ENCODE measurements around the gene BACH1.

The BACH1 gene

DNA sequence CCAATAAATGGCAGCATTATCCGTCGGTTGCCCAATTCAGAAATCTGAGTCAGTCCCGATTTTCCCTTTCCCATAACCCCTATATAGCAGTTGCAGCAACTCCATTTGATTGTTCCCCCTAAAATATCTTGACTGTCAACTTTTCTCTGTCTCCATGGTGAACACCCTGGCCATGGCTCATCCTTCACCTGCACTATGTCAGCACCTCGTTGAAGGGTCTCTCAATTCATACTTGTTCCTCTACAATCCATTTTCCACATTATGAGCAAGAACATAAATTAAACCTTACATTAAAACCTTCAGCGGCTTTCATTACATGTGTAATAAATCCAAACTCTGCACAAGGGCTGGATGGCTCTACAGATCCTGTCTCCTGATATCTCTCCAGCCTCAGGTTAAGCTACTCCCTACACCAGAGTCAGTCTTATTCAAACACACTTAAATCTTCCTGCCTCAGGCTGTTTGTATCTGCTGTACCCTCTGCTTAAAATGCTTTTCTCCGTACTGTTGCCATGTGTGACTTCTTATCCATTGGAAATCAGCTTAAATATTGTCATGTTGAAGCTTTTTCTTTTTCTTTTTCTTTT lies 87.3 kb downstream of the BACH1 start:
- no peak for DNase-seq

DNA sequence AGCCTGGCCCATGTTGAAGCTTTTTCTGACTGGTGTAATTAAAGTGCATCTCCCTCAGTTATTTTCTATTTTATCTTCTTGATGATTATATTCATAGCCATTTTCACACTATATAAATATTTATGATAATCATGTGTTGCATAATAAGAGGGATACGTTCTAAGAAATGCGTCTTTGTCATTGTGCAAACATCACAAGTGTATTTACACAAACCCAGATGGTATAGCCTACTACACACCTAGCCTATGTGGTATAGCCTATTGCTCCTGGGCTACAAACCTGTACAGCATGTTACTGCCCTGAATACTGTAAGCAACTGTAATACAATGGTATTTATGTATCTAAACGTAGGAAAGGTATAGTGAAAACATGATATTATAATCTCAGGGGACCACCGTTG lies 88.1 kb downstream of the BACH1 start:
- DNase-seq: no peak

DNA sequence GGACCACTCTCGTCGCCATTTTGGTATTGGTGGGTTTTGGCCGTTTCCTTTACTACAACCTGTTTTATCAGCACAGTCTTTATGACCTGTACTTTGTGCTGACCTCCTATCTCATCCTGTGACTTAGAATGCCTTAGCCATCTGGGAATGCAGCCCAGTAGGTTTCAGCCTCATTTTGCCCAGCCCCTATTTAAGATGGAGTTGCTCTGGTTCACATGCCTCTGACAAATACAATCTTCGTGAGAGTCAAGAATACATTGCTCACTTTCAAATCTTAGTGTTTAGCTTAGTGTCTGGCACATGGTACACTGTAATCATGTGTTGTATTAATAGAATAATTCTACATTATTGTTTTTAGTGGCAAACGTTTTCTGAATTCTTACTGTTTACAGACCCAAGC lies 88.9 kb downstream of the BACH1 start:
- DNase-seq: no peak

DNA sequence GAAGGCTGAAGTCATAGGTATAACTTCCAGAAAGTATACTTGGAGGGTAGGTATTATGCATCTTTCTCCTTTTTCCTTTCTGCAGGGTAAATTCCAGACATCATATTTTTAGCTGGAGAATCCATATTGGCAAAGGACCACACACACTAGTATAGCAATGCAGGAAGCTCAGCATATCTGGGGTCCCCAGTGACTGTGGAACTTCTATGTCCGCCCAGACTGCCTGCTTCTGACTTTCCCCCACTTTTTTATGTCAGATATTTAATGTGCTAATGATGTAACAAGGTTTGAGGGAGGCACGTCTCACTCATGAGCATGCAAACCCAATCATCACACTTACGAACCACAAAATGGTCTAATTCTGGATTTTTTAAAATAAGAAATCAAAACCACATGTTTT lies 90.4 kb downstream of the BACH1 start:
- no peak for DNase-seq

DNA sequence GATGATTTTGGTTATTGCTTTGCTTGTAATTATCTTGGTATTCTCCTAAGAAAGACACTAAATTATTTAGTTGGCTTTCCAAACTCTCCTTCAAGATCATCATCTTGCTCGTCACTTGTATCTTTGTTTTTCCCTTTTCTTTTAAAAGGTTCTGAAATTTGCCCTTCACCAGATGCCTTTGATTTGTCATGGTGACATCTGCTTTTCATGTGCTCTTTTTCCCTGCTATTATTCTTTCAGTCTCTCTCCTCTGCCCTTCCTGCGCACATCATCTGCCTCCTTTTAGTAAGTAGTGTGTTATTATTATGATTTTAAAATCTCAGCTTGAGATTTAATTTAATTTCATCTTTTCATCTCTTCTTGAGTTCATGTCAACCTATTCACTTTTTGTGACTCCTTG lies 92.1 kb downstream of the BACH1 start:
- DNase-seq: no peak

DNA sequence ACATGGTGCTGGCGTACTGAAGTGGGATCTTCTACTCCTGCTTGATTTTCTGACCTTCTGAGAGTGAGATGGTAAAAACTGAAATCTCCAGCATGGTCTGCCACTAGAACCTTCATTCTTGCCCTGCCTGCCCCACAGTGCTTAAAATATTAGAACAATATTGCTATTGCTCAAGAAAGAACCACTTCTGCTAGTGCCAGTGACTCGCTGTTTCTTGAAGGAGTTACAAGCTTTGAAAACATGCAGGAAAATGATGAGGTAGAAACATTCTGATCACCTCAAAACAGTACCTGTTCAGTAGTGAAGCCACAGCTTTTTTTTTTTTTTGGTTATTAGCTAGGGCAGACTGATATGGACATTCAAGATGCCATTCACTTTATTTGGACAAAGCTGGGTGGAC lies 95.3 kb downstream of the BACH1 start:
- DNase-seq: no peak

All from activated CD4-positive, alpha-beta T cell treated with anti-CD3 and anti-CD28 coated beads for 4 hours (primary cell).